Ecto neural progenitor cell (in vitro differentiated cells): ENCODE data around the gene FAM222A.

Experiments used
- DNase-seq: peaks from one replicate; pipeline ENCODE4 v3.0.0-alpha.2; 2018; ENCODE audit warnings: low spot score

Gene FAM222A

DNA sequence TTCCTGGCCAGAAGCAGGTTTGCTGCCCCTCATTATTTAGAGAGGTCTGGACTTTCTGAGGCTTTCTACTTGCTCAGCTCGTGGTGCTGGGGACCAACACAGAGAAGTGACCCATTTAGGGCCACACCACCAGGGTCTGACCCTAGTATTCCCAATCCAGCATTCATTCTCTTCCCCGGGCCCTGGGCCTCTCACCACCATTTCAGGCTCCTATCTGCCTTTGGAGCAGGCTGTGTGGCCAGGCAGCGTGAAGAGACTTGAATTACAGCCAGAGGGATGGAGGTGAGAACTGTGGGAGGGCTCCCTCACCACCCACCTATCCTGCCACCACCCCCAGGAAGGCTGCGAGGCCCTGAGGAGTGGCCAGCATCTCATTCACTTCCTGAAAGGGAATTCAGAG lies 24.6 kb downstream of the FAM222A start:
- DNase-seq, result peak; percentile 43

DNA sequence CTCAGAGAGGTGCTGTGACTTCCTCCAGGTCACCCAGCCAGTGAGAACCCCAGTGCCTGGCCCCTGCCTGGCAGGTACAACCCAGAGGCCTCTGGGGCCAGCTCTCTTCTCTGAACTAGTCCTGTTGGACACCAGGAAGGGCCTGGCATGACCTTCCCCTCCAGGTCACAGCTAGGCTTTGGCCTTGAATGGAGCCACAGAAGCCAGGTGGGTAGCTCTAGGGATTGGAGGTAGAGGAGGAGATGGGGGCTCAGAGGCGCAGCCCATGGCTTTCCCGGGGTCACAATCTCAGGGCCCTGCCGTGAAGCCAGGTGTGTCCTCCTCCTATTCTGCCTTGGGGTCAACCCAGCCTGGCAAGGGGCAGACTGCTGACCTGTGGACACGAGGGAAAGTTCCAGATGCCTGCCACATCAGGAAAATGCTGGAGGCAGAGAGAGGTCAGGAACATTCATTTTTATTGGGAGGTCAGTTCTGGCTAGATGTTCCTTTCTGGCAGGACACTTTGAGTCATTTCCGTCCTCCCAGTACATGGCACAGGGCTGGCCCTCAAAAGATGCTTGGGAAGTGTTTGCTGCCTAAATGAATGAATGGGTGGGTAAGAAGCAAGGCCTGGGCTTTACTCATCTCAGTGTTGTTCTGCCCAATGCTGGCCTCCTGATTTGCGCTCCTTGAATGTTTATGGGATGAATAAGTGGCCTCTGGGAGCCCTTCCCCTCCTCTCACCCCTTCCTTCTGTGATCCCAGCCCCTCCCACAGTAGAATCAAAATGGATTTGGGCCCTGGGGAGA lies 25.4 kb downstream of the FAM222A start:
- peak; percentile 42 for DNase-seq

DNA sequence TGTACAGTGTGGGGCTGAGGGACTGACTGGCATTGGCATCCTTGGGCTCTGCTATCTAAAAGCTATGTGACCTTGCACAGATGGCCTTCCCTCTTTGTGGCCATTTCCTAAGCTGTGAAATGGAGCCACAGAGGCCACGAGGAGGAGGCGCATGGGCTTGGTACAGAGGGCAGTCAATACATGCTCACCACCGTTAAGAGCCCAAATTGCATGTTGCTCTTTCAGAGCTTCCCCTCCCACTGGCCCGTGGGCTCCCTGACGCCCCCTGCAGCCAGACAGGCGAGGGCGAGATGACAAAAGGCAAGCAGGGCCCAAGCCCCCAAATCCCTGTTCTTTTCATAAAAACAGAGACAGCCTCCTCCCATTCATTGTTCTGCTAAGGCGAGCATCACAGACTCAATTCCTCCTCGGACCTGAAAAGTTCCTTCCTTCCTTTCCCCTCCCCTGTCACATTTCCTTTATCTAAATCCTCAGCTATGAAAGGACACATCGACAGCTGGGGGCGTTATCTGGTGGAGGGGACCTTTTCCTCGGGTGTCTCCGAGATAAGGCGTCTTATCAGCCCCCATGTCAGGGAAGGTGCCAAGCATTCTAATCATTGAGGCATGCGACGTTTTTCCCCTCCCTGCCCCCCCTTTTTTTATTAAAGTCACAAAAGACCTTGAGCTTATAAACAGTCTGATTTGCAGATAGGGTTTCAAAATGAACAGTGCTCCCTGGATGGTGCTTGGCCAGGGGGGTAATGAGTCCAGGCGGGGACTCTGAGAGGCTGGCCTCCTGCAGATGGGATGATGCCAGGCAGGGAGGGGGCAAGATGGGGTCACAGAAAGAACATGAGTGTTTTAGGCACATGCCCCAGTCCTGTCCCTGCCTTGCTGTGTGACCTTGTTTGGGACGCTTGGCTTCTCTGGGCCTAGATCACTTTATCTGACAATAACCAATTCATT lies 26.4 kb downstream of the FAM222A start:
- DNase-seq, result peak; percentile 75

DNA sequence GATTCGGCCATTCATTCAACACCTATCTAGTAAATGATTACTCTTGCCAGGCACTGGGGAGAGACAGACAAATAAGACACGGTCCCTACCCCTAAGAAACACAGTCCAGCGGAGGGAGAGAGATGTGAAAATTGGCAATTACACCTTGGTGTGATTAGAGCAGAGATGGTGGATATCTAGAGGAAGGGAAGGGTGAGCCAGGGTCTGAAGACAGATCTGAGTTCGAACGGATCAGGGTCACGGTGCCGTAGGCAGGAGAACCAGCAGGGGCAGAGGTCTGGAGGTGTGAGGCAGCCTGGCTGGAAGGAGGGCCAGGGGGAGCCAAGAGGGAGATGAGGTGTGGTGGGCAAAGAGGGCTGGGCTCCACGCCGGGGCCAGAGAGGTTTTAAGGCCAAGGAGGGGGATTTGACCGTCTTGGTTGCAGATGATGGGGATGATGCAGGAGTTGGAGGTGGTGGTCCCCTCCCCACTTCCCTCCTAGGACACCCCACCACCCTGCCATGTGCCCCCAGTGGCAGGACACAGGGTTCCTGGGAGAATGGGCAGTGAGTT lies 27.1 kb downstream of the FAM222A start:
- DNase-seq, result peak; percentile 38

DNA sequence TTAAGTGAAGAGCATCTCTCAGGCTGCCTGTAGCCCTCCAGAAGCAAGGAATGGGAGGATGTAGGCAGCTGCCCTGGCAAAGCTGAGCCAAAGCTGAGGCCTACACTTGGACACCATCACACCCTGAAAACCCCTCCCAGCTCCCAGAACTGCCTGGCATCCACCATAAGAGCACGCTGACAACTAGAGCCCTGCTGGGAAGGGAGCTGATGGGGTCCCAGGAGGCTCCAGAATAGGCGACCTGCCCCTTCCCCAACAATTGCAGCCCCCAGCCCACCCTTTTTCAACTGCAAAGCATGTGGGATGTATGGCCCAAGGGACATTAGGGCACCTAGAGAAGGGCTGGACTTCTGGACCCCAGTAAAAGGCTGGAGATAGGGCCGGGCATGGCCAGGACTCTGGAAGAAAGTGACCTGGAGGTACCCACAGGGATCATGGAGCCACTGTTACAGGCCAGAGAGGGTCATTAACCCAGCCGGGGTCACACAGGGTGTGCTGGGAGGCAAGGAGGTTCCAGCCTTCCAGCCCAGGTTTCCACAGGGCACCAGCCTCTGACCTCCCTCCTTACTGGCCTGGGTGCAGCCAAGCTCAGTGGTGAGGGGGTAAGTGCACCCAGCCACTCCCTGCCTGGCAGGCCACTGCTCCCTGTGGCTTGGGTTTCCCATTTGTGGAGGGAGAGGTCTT lies 27.8 kb downstream of the FAM222A start:
- DNase-seq, result peak; percentile 45

DNA sequence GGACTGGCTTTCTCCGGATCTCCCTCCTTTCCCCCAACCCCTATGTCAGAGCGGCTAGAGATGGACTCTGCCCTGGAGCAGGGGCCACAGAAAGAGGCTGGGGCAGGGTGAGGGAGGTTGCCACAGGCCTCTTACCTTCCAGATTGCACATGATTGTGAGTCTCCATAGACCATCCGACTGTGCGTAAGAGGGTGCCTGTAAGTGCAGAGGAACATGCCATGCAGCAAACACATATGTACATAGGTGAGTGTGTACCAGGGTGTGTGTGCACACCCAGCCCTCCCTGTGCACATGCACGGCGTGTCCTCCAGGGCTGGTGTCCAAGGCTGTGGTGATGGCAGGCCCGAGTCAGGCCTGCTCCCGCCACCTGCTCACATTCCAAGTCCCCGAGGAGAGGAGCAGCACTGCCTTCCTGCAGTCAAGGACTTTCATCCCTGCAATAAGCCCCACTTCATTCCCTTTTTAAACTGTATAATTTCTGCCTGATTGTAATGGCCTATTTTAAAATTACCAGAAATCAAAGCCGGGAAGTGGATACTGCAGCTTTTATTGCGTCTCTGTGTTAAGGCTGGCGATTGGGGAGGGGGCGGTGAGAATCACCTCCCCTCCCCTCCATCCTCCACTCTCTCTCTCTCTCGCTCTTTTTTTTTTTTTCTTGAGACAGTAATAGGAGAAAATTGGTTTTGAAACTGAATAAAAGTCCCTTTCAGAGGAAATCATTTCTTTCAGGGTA lies 28.5 kb downstream of the FAM222A start:
- peak; percentile 47 for DNase-seq

DNA sequence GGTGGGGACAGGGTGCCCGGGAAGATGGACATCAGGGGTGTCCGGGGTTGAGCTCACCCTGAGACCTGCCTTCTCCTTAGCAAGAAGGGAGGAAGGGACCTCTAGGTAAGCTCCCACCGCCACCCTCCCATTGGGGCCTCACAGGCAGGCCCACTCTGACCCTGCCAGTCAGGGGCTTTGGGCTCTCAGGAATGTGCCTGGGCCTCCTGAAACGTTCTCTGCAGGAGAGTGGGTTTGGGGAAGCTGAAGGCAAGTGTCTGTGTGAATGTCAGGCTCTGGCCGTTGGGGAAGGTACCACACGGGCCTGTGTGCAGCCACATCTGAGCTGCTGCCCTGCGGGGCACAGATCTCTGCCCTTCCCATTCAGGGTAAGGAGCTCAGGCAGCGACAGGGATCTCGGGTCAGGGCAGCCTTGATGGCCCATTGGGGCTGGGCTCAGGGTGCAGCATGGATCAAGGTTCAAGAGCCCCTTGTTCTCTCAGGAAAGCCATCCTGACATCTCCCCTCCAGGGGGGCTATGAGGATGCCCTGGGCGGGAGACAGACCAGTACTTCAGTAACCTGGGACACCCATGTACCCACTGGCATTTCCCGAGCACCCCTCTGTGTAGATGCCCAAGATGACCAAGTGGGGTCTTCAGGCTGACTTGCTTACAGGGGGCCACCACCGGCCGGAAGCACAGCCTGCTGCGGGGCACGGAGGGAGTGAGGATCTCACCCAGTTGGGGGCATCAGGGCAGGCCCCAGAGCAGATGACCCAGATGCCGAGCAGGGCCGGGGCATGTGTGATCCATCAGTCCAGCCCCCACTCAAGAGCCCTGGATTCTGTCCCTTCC lies 29.7 kb downstream of the FAM222A start:
- peak; percentile 47 for DNase-seq

DNA sequence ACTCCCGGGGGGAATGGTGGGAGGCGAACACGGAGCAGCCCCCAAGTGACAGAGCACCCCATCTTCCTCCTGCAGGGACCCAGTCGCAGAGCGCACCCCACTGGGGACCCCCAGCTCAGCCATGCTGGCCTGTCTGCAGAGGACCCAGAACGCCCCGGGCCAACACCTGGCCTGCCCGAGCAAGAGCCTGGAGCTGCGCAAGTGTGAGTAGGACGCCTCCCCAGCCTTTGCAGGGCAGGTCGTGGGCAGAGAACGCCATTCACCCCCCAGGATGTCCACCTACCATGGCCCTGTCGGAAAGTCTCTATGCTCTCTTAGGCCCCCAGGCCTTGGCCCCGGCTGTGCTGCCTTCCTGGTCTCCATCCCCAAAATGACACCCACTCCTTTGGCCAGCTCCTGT lies 30.4 kb downstream of the FAM222A start:
- no peak for DNase-seq

DNA sequence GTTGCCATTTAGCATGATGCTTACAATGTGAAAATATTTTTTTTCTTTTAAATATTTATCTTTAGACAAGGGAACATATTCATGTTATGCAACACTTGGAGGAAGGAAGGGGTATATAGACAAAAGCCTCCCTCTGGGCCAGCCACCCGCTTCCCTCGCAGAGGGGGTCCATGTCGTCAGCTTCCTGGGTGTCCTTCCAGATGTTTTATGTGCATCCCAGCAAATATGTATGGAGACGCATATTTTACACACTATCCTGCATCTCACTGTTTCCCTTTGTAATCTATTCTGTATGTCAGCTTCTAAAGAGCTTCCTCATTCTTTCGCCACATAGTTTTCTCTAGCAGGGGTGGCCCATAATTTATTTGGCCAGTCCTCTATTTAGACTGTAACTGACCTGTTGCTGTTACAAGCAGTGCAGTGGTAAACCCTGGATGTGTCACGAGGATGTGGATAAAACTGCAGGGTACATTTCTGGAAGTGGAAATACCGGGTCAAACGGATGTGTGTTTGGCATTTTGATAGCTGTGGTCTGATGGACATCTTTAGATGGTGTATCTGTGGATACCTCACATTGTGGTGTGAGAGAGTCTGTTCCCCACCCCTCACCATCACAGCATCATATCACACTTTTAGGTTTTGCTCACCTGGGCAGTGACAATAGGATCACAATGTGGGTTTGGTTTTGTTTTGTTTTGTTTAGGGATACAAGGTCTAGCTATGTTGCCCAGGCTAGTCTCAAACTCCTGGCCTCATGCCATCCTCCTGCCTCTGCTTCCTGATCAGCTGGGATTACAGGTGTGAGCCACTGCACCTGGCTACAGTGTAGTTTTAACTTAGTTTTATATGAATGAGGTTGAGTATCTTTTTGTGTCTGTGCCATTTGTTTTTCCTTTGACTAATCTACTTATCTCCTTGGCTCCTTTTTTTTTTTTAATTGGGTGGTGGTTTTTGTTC lies 31.6 kb downstream of the FAM222A start:
- DNase-seq, result no peak

DNA sequence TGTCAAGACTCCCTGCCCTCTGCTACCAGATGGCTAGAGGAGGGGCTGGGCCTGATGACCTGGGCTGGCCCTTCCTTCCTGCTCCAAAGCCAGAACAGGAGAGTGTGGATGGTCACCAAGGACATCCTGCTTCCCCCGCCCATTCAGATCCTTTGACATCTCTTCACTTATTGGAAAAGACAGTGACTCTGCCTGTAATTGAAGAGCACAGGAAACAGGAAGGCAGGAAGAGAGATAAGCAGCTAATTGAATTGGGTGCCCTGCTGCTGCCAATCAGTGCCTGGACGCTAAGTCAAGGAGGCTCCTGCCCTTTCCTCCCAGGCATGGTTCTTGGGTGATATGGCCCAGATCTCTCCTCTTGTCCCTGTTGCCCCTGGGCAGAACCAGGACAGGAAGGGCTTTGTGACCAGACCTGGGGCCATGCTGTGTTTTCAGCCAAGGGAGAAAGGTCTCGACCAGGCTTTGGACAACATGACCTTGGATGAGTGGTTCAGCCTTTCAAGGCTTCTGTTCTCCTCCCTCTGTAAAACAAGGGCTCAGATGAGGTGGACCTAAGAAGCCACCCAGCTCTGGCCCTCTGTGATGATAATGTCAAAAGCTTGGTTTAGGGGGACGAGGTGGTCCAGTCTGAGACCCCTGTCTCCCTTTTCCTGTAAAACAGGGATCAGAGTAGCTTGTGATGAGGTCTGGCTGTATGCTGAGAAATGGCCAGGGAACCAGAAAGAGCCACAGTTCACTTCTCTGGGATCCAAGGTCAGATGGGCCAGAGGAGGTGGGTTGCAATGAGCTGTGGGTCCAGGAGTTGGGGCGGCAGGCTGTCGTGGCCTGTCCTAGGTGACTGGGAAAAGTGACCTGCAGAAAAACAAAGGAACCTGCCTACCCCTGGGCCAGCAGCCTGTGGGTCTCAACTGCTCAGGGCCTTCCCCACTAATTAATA lies 38.8 kb downstream of the FAM222A start:
- DNase-seq, result no peak

DNA sequence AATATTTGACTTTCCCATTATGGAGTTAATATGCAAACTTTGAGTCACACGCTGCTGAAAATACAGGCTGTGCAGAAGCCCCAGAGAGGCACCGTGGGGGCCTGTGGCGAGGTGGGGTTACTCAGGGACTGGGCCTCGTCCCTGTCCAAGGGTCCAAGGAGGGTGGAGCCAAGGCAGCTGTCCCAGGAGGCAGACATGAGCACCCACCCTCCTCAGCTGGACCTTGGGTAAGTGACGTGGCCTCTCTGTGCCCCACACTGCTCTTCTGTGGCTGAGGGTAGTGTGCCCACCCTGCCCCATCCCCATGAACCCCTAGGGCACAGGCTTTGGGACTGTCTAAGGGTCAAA lies 39.4 kb downstream of the FAM222A start:
- DNase-seq, result no peak

DNA sequence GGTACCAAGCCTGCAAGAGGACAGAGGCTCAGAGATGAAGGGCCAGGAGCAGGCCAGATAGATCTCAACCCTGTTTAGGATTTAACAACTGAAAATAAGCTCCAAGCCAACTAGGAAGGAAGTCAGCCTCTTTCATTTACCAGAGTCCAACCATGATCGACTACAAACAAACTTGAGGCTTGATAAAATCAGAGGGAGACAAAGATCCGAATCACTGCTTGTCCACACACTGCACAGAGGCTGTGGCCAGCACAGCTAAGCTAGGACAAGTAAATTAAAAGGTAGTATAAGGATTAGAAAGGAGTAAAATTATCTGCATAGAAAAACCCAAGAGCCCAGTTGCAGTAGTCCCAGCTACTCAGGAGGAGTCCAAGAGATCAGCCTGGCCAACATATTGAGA lies 40.3 kb downstream of the FAM222A start:
- DNase-seq, result no peak

DNA sequence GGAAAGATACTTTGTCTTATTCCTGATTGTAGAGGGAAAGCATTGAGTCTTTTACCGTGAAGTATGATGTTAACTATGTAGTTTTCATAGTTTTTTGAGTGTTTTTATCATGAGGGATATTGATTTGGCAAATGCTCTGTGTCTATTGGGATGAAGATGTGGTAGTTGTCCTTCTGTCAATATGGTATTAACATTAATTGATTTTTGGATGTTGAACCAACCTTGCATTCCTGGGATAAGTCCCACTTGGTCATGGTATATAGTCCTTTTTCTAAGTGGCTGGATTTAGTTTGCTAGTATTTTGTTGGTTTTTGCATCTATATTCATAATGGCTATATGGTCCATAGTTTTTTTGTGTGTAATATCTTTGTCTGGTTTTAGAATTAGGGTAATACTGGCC lies 42.8 kb downstream of the FAM222A start:
- DNase-seq, result no peak

DNA sequence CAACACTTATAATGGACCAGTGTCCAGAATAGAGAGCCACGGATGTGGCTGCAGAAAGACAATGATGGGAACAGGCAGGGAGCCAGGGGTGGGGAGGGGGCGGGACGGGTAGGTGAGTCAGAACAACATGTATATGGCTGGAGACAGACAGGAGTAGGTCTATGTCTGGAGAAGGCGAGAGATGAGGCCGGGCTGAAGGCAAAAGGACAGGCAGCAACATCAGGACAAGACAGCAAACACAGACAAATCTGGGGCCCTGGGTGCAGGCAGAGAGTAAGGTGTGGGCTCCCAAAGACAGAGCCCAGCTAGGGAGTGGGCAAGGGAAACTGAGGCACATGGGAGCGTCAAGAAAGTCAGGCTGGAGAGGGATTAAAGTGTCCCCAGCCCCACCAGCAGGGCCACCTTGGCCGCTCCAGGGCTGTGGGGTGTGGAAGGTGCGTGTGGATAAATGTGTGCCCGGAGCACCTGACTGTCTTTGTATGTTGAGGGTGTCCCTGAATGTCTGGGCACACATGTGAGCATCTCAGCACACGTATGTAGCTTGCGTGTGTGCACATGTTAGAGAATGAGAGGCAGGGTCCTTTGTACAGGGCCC lies 44.1 kb downstream of the FAM222A start:
- DNase-seq, result peak; percentile 29

DNA sequence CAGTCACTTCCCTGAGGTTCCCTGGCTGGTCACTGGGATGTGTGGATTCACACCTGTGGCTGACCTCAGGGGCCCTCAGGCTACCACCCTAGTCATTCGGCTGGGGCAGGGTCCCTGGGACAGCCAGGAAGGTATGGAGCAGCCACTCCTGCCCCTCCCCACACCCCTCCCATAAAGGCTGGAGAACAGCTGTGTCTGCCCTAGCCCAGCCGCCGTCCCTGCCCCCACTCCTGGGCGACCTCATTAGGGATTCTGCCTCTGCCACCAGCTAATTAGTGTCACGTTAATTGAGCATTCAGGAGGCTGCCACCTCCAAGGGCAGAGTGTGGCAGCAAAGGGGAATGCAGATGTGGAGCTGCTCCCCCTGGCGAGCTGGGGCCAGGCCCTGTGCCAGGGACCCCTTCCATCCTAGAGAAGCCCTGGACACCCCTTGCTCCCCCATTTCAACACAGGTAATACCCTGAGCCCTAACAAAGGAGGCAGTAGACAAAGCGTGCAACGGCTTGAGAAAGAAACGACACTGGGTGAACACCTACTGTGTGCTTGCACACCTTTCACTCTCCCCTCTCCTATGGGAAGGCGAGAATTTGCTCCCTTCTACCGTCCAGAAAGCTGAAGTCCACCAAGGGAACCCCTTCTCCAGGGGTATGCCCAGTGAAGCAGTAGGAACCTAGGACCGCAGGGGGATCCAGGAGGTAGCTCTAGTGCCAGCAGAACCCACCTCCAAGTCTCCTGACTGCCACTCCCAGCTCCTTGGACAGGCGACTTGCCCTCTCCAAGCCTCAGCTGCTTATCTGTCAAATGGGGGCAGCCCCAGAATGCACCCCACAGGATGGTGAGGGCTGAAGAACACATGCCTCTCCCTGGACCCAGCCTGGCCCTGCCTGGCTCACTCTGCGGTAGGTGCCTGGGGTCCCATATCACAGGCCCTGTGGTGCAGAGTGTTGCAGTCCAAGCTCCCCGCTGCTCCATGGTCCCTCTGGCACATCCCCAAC lies 45.1 kb downstream of the FAM222A start:
- DNase-seq, result peak; percentile 45

DNA sequence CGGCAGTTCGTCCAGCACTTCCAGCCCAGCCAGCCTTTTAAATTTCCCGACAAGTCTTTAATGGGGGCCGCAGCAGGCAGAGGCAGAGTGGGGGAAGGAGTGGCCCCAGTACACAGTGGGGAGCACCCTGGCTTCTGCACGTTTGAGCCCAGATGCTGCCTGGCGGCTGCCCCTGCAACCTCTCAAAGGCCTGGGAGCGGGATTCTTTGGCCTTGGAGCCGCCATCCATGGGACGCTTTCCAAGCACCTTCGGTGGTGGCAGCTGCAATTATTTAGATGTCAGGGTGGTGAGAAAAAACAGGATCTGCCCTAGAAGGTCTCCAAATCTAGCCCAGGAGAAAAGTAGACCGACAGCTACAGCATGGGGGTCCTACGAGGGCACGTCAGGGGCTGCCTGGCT lies 46.0 kb downstream of the FAM222A start:
- DNase-seq, result peak; percentile 44
